ENCODE measurements around the gene RRBP1. TPM values are rescaled to one million over a fixed set of nuclear protein-coding genes. Genes with fewer than 3 reads are reported as not detected.

The RRBP1 gene
- total and polyA plus RNA-seq, 4 donors: 75.4 to 202 (median 130) TPM

GRCh38 chr20:17593902-17594301 is 88.1 kb downstream of the RRBP1 start:
- no peak overlapping the region for H3K27ac ChIP-seq (ENCODE audit: low read depth in 1 of 2, low read length in 2 of 2)
- TF ChIP-seq EGR1 (IDR thresholded peaks at IDR 0.05; ENCODE audit: low read depth in 2 of 2) (no peak), RXRA (IDR thresholded peaks at IDR 0.05) (no peak), HNF4G (IDR thresholded peaks at IDR 0.05) (no peak), RAD21 (IDR thresholded peaks at IDR 0.05) (no peak), TAF1 (conservative IDR thresholded peaks at IDR 0.05) (no peak), CTCF (IDR thresholded peaks at IDR 0.05; ENCODE audit: low read depth, low read length, missing input control) (no peak), NR2F2 (IDR thresholded peaks at IDR 0.05) (no peak), JUND (IDR thresholded peaks at IDR 0.05) (no peak), GABPA (IDR thresholded peaks at IDR 0.05 in 1 of 2, conservative IDR thresholded peaks at IDR 0.05 in 1 of 2) (no peak), ATF3 (IDR thresholded peaks at IDR 0.05) (no peak), SP1 (IDR thresholded peaks at IDR 0.05) (no peak), FOXA2 (IDR thresholded peaks at IDR 0.05) (no peak), FOXA1 (IDR thresholded peaks at IDR 0.05) (no peak), HNF4A (conservative IDR thresholded peaks at IDR 0.05) (no peak)
- TF ChIP-seq, protein P1, sequence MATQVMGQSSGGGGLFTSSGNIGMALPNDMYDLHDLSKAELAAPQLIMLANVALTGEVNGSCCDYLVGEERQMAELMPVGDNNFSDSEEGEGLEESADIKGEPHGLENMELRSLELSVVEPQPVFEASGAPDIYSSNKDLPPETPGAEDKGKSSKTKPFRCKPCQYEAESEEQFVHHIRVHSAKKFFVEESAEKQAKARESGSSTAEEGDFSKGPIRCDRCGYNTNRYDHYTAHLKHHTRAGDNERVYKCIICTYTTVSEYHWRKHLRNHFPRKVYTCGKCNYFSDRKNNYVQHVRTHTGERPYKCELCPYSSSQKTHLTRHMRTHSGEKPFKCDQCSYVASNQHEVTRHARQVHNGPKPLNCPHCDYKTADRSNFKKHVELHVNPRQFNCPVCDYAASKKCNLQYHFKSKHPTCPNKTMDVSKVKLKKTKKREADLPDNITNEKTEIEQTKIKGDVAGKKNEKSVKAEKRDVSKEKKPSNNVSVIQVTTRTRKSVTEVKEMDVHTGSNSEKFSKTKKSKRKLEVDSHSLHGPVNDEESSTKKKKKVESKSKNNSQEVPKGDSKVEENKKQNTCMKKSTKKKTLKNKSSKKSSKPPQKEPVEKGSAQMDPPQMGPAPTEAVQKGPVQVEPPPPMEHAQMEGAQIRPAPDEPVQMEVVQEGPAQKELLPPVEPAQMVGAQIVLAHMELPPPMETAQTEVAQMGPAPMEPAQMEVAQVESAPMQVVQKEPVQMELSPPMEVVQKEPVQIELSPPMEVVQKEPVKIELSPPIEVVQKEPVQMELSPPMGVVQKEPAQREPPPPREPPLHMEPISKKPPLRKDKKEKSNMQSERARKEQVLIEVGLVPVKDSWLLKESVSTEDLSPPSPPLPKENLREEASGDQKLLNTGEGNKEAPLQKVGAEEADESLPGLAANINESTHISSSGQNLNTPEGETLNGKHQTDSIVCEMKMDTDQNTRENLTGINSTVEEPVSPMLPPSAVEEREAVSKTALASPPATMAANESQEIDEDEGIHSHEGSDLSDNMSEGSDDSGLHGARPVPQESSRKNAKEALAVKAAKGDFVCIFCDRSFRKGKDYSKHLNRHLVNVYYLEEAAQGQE (IDR thresholded peaks at IDR 0.05): no peak
- DNase-seq (ENCODE audit: low spot score): no peak
- H3K36me3 ChIP-seq (ENCODE audit: control insufficient read depth in 4 of 4, insufficient read depth in 3 of 4, low read depth in 1 of 4, low read length in 3 of 4): no peaks in the 10 kb centered on the region
- no peak overlapping the region for H3K4me3 ChIP-seq (ENCODE audit: low read depth in 1 of 3, low read length in 3 of 3)
- H3K4me1 ChIP-seq (ENCODE audit: control insufficient read depth in 4 of 4, insufficient read depth in 4 of 4, low read length in 3 of 4): peaks cover 0 to 8% (median 6%) of the 10 kb centered on the region in 4 donors
- no peak overlapping the region for H3K9ac ChIP-seq (ENCODE audit: low read depth in 1 of 2, low read length in 2 of 2)
- no peaks in the 10 kb centered on the region for H3K9me3 ChIP-seq (ENCODE audit: control insufficient read depth in 4 of 4, low read length in 3 of 4)
- H3K27me3 ChIP-seq (ENCODE audit: control insufficient read depth in 4 of 4, insufficient read depth in 4 of 4, low read length in 3 of 4): no peaks in the 10 kb centered on the region
- WGBS: 95% methylated on average over 4 of the region's 4 CpGs

DNA sequence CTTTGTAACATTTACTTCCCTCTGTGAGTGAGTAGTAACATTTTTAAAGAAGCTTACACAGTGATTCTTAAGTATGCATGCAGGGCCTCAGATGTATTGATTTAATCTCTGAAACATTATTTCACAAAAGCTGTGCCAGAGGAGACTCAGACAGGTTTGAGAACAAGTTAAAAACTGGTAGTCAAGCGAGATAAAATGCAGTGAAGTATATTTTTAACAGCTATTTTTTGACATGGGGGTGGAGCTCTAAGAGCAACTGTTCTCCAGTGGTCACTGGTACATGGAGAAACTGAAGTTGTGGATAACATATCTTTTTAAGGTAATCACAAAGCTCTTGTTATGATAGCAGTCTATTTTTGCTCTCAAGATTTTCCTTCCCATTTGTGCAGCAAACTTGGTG is 91.8 kb downstream of the RRBP1 start:
- no peak overlapping the region for H3K9ac ChIP-seq (ENCODE audit: low read depth in 1 of 2, low read length in 2 of 2)
- peaks cover 0 to 8% (median 6%) of the 10 kb centered on the region in 4 donors for H3K4me1 ChIP-seq (ENCODE audit: control insufficient read depth in 4 of 4, insufficient read depth in 4 of 4, low read length in 3 of 4)
- DNase-seq (ENCODE audit: low spot score): no peak
- WGBS: 60% methylated on average over 1 of the region's 1 CpG
- no peak overlapping the region for H3K4me3 ChIP-seq (ENCODE audit: low read depth in 1 of 3, low read length in 3 of 3)
- no peaks in the 10 kb centered on the region for H3K9me3 ChIP-seq (ENCODE audit: control insufficient read depth in 4 of 4, low read length in 3 of 4)
- no peaks in the 10 kb centered on the region for H3K27me3 ChIP-seq (ENCODE audit: control insufficient read depth in 4 of 4, insufficient read depth in 4 of 4, low read length in 3 of 4)
- H3K27ac ChIP-seq (ENCODE audit: low read depth in 1 of 2, low read length in 2 of 2): no peak overlapping the region
- H3K36me3 ChIP-seq (ENCODE audit: control insufficient read depth in 4 of 4, insufficient read depth in 3 of 4, low read depth in 1 of 4, low read length in 3 of 4): no peaks in the 10 kb centered on the region
- no peak for TF ChIP-seq RXRA (IDR thresholded peaks at IDR 0.05)
- no peak for TF ChIP-seq RAD21 (IDR thresholded peaks at IDR 0.05)
- TF ChIP-seq MAX (IDR thresholded peaks at IDR 0.05): no peak
- TF ChIP-seq, protein P1 (IDR thresholded peaks at IDR 0.05): no peak
- TF ChIP-seq CTCF (IDR thresholded peaks at IDR 0.05; ENCODE audit: low read depth, low read length, missing input control): no peak
- TF ChIP-seq YY1 (IDR thresholded peaks at IDR 0.05): no peak
- no peak for TF ChIP-seq ATF3 (IDR thresholded peaks at IDR 0.05)
- TF ChIP-seq HNF4A (conservative IDR thresholded peaks at IDR 0.05): no peak
- no peak for TF ChIP-seq TAF1 (conservative IDR thresholded peaks at IDR 0.05)
- TF ChIP-seq GABPA (IDR thresholded peaks at IDR 0.05 in 1 of 2, conservative IDR thresholded peaks at IDR 0.05 in 1 of 2): no peak
- TF ChIP-seq SP1 (IDR thresholded peaks at IDR 0.05): no peak
- TF ChIP-seq JUND (IDR thresholded peaks at IDR 0.05): no peak
- no peak for TF ChIP-seq EGR1 (IDR thresholded peaks at IDR 0.05; ENCODE audit: low read depth in 2 of 2)
- no peak for TF ChIP-seq HNF4G (IDR thresholded peaks at IDR 0.05)
- no peak for TF ChIP-seq FOXA2 (IDR thresholded peaks at IDR 0.05)
- TF ChIP-seq FOXA1 (IDR thresholded peaks at IDR 0.05): no peak
